Aorta (tissue), 5 donors: ENCODE results near the gene LANCL1. TPM values are rescaled to one million over a fixed set of nuclear protein-coding genes. Genes with fewer than 3 reads are reported as not detected.
A peak's percentile ranks its signal among the peaks of the same experiment; 100 is the strongest.
"Not testable (repeated sequence)": the region's sequence is repeated elsewhere in the genome, so short reads cannot be mapped to it uniquely, and the experiment has no call there.

Experiments
- ATAC-seq: fragments of 200-7000 bp; cut with Tn5 transposase; one replicate; pipeline ENCODE4 v1.9.1; 2022; ENCODE audit warnings: moderate library complexity; ENCODE audit not compliant: low FRiP score
- DNase-seq, 2 donors: peaks; one replicate each; pipeline ENCODE4 v3.0.0-alpha.2; 2020
- H3K27ac ChIP-seq, 2 donors: one replicate each; pipeline ENCODE4 v1.5.1; 2013; ENCODE audit warnings: low read length in 2 of 2, mild to moderate bottlenecking in 2 of 2, moderate library complexity in 2 of 2, control low read depth in 1 of 2, inconsistent platforms in 1 of 2, low read depth in 1 of 2
- H3K27me3 ChIP-seq, 2 donors: one replicate each; pipeline ENCODE4 v1.6.1; 2013; ENCODE audit warnings: control low read depth in 1 of 2, low read length in 1 of 2, mild to moderate bottlenecking in 1 of 2, moderate library complexity in 1 of 2; ENCODE audit not compliant: insufficient read depth in 2 of 2, control insufficient read depth in 1 of 2
- H3K36me3 ChIP-seq, 2 donors: one replicate each; pipeline ENCODE4 v1.6.1; 2013; ENCODE audit warnings: control low read depth in 1 of 2, low read length in 1 of 2, mild to moderate bottlenecking in 1 of 2; ENCODE audit not compliant: insufficient read depth in 2 of 2, control insufficient read depth in 1 of 2
- H3K4me1 ChIP-seq, 2 donors: one replicate each; pipeline ENCODE4 v1.6.1; 2013; ENCODE audit warnings: low read length in 2 of 2, control low read depth in 1 of 2, mild to moderate bottlenecking in 1 of 2, moderate library complexity in 1 of 2; ENCODE audit not compliant: insufficient read depth in 2 of 2, control insufficient read depth in 1 of 2
- H3K4me3 ChIP-seq, 2 donors: one replicate each; pipeline ENCODE4 v1.5.1; 2013; ENCODE audit warnings: low read length in 2 of 2, control low read depth in 1 of 2, mild to moderate bottlenecking in 1 of 2
- H3K9me3 ChIP-seq: one replicate; pipeline ENCODE4 v1.6.1; 2013; ENCODE audit warnings: mild to moderate bottlenecking, low read length; ENCODE audit not compliant: control insufficient read depth
- WGBS, 2 donors: extraction: QIAGEN DNeasy Blood & Tissue Kit; methylation state at CpG; one replicate each; pipeline ENCODE4 v1.1.7; 2013; 5-methylcytosine and 5-hydroxymethylcytosine counted together
- intact Hi-C, 2 donors: fragments of 100-400 bp; cut with DNase I; formaldehyde crosslinking; loops; one replicate each; pipeline versions ENCODE4 v1.14.2 to v1.15.0; 2022
- polyA plus RNA-seq, 2 donors: library from polyadenylated mRNA; stranded (reverse); fragments of 200-250 nt; gene quantifications; one replicate each; pipeline ENCODE4 v1.2.3, GENCODE V29; 2013
- total RNA-seq, 2 donors: library from RNA; stranded (reverse); fragmentation: NEBNext Ultra II Directional; extraction: Animal tissue kit (Norgen Biotek cat#: 25700); gene quantifications; one replicate each; pipeline ENCODE4 v1.2.1, GENCODE V29; 2021
- donor health status: healthy with polysubstance abuse.
- donor health status: Bipolar disorder and iron deficiency.
- donor health status: DM: no; HTN: no; CAD: no.
- donor health status: DM: no; HTN: no; CAD: no.
- donor health status: DM: yes; HTN: yes; CAD: no.

Gene LANCL1
- total and polyA plus RNA-seq, 4 donors, result 16.4 to 39.3 (median 28.9) TPM

- DNase-seq, result no peak
- Histone ChIP-seq H3K4me3 (no peak overlapping the region), H3K27ac (no peak overlapping the region), H3K9me3 (peaks cover 2% of the 10 kb centered on the region), H3K36me3 (peaks cover 7 to 8% of the 10 kb centered on the region in 2 donors), H3K27me3 (no peaks in the 10 kb centered on the region), H3K4me1 (no peaks in the 10 kb centered on the region)
- 88 to 90% methylated on average over 2 of the region's 2 CpGs for WGBS, 2 donors
- no peak for ATAC-seq
- intact Hi-C loops, result no loop called here
These were observed 47.0 kb downstream of the LANCL1 start for GRCh38 chr2:210429403-210430137.

GRCh38 chr2:210428393-210429179, 48.0 kb downstream of the LANCL1 start:
- Histone ChIP-seq H3K36me3 (peaks cover 5 to 7% of the 10 kb centered on the region in 2 donors), H3K4me1 (no peaks in the 10 kb centered on the region), H3K27me3 (no peaks in the 10 kb centered on the region), H3K9me3 (peaks cover 2% of the 10 kb centered on the region), H3K4me3 (no peak overlapping the region), H3K27ac (no peak overlapping the region)
- WGBS, 2 donors, result 83 to 86% methylated on average over 5 of the region's 5 CpGs
- DNase-seq, result no peak
- intact Hi-C loops, result no loop called here
- ATAC-seq, result peak; percentile 63

DNA sequence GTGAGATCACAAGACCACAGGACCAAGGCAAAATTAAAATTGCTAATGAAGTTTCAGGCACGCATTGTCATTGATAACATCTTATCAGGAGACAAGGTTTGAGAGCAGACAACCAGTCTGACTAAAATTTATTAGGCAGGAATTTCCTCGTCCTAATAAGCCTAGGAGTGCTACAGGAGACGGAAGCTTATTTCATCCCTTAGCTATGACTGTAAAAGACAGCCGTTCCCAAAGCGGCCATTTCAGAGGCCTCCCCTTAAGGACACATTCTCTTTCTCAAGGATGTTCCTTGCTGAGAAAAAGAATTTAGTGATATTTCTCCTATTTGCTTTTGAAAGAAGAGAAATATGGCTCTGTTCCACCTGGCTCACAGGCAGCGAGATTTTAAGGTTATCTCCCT, 49.2 kb downstream of the LANCL1 start:
- 96 to 97% methylated on average over 6 of the region's 6 CpGs for WGBS, 2 donors
- DNase-seq, H3K4me1 ChIP-seq, H3K27me3 ChIP-seq, H3K36me3 ChIP-seq, ATAC-seq, H3K4me3 ChIP-seq, intact Hi-C loops, H3K9me3 ChIP-seq, H3K27ac ChIP-seq: not testable (repeated sequence)

- intact Hi-C loops, result no loop called here
- DNase-seq (no peak), ATAC-seq (no peak)
- H3K4me3 ChIP-seq, result no peak overlapping the region
- H3K27me3 ChIP-seq, result no peaks in the 10 kb centered on the region
- no peak overlapping the region for H3K27ac ChIP-seq
- H3K36me3 ChIP-seq, result no peaks in the 10 kb centered on the region
- WGBS, 2 donors, result 63 to 73% methylated on average over 2 of the region's 2 CpGs
- no peaks in the 10 kb centered on the region for H3K4me1 ChIP-seq
- H3K9me3 ChIP-seq, result peaks cover 2% of the 10 kb centered on the region
These were observed 54.2 kb downstream of the LANCL1 start for GRCh38 chr2:210422366-210422765.

GRCh38 chr2:210421916-210422315, 54.6 kb downstream of the LANCL1 start:
- WGBS, 2 donors, result 19 to 21% methylated on average over 3 of the region's 3 CpGs
- Histone ChIP-seq H3K27ac (no peak overlapping the region), H3K9me3 (peaks cover 3% of the 10 kb centered on the region), H3K4me3 (no peak overlapping the region), H3K36me3 (no peaks in the 10 kb centered on the region), H3K4me1 (no peaks in the 10 kb centered on the region), H3K27me3 (no peaks in the 10 kb centered on the region)
- DNase-seq (no peak), ATAC-seq (no peak)
- intact Hi-C loops, result no loop called here

DNA sequence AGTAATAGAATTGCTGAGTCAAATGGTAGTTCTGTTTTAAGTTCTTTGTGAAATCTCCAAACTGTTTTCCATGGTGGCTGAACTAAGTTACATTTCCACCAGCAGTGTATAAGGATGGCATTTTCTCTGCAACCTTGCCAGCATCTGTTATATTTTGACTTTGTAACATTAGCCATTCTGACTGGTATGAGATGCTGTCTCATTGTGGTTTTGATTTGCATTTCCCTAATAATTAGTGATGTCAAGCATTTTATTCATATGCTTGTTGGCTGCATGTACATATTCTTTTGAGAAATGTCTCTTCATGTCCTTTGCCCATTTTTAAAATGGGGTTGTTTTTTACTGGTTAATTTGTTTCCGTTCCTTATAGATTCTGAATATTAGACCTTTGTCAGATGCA, 63.9 kb downstream of the LANCL1 start:
- Histone ChIP-seq H3K27ac (no peak overlapping the region), H3K4me3 (no peak overlapping the region), H3K9me3 (peaks cover 2% of the 10 kb centered on the region), H3K27me3 (no peaks in the 10 kb centered on the region), H3K4me1 (no peaks in the 10 kb centered on the region), H3K36me3 (no peaks in the 10 kb centered on the region)
- intact Hi-C loops, result no loop called here
- no peak for DNase-seq
- 94 to 95% methylated on average over 1 of the region's 1 CpG for WGBS, 2 donors
- ATAC-seq, result no peak

GRCh38 chr2:210410542-210410941, 66.0 kb downstream of the LANCL1 start:
- no peaks in the 10 kb centered on the region for H3K4me1 ChIP-seq
- 75 to 77% methylated on average over 1 of the region's 1 CpG for WGBS, 2 donors
- H3K4me3 ChIP-seq, result no peak overlapping the region
- H3K36me3 ChIP-seq, result no peaks in the 10 kb centered on the region
- DNase-seq (no peak), ATAC-seq (no peak)
- H3K27ac ChIP-seq, result no peak overlapping the region
- H3K27me3 ChIP-seq, result no peaks in the 10 kb centered on the region
- no peaks in the 10 kb centered on the region for H3K9me3 ChIP-seq
- intact Hi-C loops, result no loop called here

- intact Hi-C loops, result loop anchor here (2.0 kb wide), 1 partner anchor 151 kb away; no protein-coding TSS in a partner anchor
- no peaks in the 10 kb centered on the region for H3K4me1 ChIP-seq
- H3K27me3 ChIP-seq, result no peaks in the 10 kb centered on the region
- 40 to 47% methylated on average over 3 of the region's 3 CpGs for WGBS, 2 donors
- no peaks in the 10 kb centered on the region for H3K36me3 ChIP-seq
- no peak overlapping the region for H3K4me3 ChIP-seq
- DNase-seq (no peak), ATAC-seq (no peak)
- H3K27ac ChIP-seq, result no peak overlapping the region
- H3K9me3 ChIP-seq, result no peaks in the 10 kb centered on the region
These were observed 77.0 kb downstream of the LANCL1 start for GRCh38 chr2:210399440-210400041.
